ENCODE results near the gene MARCHF2. TPM values are rescaled to one million over a fixed set of nuclear protein-coding genes. Genes with fewer than 3 reads are reported as not detected.
A peak's percentile ranks its signal among the peaks of the same experiment; 100 is the strongest.
"Not testable (repeated sequence)": the region's sequence is repeated elsewhere in the genome, so short reads cannot be mapped to it uniquely, and the experiment has no call there.

The MARCHF2 gene
- total and polyA plus RNA-seq, 9 of the 15 experiments (the other 6 are each of a cell fraction or from before 2014, with no cell fraction given) = 0.39 to 6.4 (median 2.2) TPM

- TF ChIP-seq PKNOX1 (IDR thresholded peaks at IDR 0.05) (peak; percentile 67; the same call in 1 of the 2 replicates), ZBTB43 (CRISPR knock-in tag; IDR thresholded peaks at IDR 0.05) (no peak)
Observed at GRCh38 chr19:8373867-8374813, 39.0 kb upstream of the MARCHF2 start (continued).

- H4K20me1 ChIP-seq (replicated peaks; ENCODE audit: control insufficient read depth, insufficient read depth, low read length); in situ Hi-C loops (cut with MboI); H3K27ac ChIP-seq (ENCODE audit: extremely low read depth, low read depth, low read length); H3K79me2 ChIP-seq (ENCODE audit: control insufficient read depth, insufficient read depth, low read length); H2AFZ ChIP-seq (ENCODE audit: low read depth, low read length); H3K9me3 ChIP-seq (replicated peaks; ENCODE audit: control insufficient read depth, insufficient read depth, low read depth, low read length); ATAC-seq; H3K9me1 ChIP-seq (ENCODE audit: control insufficient read depth, insufficient read depth, low read length); H3K9ac ChIP-seq (ENCODE audit: insufficient read depth in 1 of 2, low read depth in 2 of 2, low read length in 2 of 2); H3K4me3 ChIP-seq; intact Hi-C loops (cut with micrococcal nuclease); BruUV-seq (replicated peaks); H3K4me2 ChIP-seq (ENCODE audit: insufficient read depth, low read length); H3K27me3 ChIP-seq (ENCODE audit: control insufficient read depth in 2 of 2, insufficient read depth in 2 of 2, low read length in 2 of 2); DNase-seq (ENCODE audit: extremely low read depth in 1 of 4, low spot score in 3 of 4); H3K36me3 ChIP-seq (ENCODE audit: control insufficient read depth, insufficient read depth, low read length); FAIRE-seq: not testable (repeated sequence)
- ChIA-PET POLR2A (interaction anchor here (1.2 to 2.9 kb wide), 2 partner anchors 12 to 14 kb away, joined by 3 to 6 read pairs; partner anchors contain the start of gene RAB11B), CTCF (ENCODE audit: low intra/inter-chr PET ratio) (interaction anchor here (0.6 kb wide), 1 partner anchor 106 kb away, joined by 3 read pairs; no protein-coding TSS in a partner anchor)
- WGBS (ENCODE audit: insufficient coverage, low coverage, missing lambda C conversion rate) = 93% methylated on average over 16 of the region's 32 CpGs
- H3K4me1 ChIP-seq (replicated peaks in 1 of 2; ENCODE audit: control insufficient read depth in 2 of 2, insufficient read depth in 2 of 2, low read length in 2 of 2) = peaks cover 8 to 18% of the 10 kb centered on the region in 2 experiments
Observed at GRCh38 chr19:8375766-8376165, 37.3 kb upstream of the MARCHF2 start.
